HTERT RPE-1 (cell line): Measurements from ENCODE around the gene DGKA.

Experiments
- in situ Hi-C: fragments of 300-500 bp; cut with MboI; formaldehyde crosslinking; loops from 4 replicates; pipeline ENCODE4 v1.14.3; 2020; ENCODE audit warnings: low sequenced_read_pairs

DGKA gene

GRCh38 chr12:55931317-55931779 is 386 bp downstream of the DGKA start:
- in situ Hi-C loops = no loop called here

DNA sequence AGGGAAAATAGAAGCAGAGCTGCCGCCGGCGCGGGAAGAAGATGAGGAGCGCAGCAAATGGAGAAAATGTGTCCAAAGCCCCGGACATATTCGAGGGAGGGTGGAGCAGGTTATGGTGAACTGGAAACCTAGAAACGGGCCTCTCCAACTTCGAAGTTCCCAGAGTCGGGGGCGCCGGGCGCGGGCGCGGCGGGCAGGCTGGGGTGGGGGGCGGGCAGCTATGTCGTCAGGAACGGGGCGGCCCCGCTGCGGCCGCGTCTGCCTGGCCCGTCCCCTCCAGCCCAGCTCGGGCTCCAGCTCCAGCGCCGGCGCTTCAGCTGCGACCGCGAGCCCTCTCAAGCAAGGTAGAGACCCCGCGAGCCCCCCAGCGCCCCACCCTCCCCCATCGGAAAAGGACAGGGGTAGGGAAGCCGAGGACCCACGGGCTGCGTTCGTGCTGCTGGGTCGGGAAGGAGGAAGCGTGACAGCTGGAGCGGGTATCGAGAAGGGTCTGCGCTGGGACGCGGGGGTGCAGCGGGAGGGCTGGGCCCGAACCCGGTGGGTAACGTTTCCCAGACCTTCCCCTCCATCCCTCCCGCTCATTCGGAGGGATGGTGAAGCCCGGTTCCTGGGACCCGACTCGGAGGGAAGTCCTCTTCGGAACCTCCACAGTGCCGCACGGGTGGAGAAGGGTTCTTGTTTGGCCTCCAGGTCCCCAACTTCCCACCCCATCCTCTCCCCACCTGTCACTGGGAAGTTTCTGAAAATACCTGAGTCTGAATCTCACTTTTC is 1.0 kb downstream of the DGKA start:
- in situ Hi-C loops = no loop called here

DNA sequence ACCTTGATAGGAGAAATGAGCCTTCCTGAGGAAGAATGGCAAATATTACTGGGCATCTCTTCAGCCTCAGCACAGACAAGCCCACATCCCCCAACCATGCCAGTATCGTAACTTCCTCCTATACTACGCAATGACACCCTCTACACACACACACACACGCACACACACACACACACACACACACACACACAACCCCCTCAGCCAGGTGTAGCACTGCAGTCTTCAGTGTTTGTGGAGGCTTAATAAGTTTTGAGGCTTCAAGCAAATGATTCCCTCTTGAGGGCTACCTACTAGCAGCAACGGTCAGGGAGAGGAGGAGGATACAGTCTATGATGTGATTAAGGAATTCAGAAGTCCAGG is 1.6 kb downstream of the DGKA start:
- in situ Hi-C loops = no loop called here

- in situ Hi-C loops = no loop called here
These were observed 2.3 kb downstream of the DGKA start for GRCh38 chr12:55933169-55933798.

- in situ Hi-C loops = no loop called here
These were observed 3.1 kb downstream of the DGKA start for GRCh38 chr12:55933799-55934742.

- in situ Hi-C loops = no loop called here
These were observed 3.8 kb downstream of the DGKA start for GRCh38 chr12:55934773-55935172.

GRCh38 chr12:55935738-55936151 is 4.8 kb downstream of the DGKA start:
- in situ Hi-C loops = no loop called here

DNA sequence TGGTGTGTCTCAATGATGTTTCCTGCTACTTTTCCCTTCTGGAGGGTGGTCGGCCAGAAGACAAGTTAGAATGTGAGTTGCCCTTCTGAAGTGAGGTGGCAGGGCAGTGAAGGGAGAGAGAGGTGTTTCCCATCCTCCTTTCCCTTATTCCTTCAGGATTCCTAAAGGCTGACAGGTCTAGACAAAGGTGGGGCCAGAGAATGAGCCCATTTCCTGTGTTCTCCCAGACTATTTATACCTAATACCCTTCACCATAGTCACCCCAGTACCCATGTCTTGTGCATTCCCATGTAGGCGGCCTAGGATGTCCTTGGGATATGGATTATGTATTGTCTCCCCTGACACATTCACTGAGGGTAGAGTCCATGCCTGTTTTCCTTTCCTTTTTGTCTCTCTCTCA is 7.0 kb downstream of the DGKA start:
- in situ Hi-C loops = no loop called here

DNA sequence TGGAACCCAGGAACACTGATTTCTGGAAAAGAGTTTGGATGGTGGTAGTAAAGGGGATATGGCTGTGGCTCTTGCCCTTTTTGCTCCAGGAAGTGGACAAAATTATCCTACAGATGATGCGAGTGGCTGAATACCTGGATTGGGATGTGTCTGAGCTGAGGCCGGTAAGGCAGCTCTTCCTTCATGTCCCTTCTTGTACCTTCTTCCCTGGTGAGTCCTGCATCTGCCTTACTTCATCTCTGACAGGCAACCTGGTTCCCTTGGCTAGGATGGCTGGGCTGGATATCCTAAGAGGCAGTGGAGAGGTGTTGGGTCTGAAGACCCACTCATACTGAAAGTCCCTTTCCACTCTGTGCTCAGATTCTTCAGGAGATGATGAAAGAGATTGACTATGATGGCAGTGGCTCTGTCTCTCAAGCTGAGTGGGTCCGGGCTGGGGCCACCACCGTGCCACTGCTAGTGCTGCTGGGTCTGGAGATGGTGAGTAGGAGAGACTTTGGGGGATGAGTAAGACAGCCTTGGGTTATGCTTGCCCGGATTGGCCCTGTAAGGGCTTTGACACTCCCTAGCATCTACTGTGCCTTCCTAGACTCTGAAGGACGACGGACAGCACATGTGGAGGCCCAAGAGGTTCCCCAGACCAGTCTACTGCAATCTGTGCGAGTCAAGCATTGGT is 8.0 kb downstream of the DGKA start:
- in situ Hi-C loops = no loop called here

DNA sequence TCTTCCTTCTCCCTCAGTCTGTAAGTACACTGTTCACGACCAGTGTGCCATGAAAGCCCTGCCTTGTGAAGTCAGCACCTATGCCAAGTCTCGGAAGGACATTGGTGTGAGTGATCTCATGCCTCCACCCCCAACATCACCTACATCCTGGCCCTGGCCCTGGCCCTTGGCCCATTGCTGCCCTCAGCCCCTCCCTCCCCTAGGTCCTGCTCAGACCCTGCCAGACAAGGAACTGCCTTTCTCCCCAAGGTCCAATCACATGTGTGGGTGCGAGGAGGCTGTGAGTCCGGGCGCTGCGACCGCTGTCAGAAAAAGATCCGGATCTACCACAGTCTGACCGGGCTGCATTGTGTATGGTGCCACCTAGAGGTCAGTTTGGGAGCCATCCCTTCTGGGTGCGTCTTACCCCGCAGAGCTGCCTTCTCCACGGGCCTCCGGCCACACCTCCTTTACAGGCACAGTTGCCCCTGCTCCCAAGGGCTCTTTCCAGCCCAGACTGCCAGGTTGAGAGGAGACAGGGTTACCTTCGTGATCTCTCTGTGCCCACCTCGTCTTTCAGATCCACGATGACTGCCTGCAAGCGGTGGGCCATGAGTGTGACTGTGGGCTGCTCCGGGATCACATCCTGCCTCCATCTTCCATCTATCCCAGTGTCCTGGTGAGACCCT is 9.2 kb downstream of the DGKA start:
- in situ Hi-C loops = no loop called here

DNA sequence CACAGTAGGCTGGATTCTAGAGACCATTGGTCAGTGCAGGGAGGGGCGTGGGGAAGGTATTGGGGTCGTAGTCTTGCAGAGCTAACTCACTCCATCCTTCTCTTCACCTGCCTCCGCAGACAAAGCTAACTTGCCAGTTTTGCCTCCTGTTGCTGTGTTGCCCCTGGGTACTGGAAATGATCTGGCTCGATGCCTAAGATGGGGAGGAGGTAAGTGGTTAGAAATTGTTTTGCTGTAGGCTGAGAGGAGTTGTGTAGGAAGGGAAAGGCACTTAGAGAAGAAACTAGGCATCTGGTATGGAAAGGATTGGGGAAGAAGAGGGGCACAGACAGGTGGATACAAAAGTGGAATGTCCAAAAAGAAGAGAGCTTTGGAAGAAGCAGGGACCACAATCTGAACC is 11.1 kb downstream of the DGKA start:
- in situ Hi-C loops = no loop called here

DNA sequence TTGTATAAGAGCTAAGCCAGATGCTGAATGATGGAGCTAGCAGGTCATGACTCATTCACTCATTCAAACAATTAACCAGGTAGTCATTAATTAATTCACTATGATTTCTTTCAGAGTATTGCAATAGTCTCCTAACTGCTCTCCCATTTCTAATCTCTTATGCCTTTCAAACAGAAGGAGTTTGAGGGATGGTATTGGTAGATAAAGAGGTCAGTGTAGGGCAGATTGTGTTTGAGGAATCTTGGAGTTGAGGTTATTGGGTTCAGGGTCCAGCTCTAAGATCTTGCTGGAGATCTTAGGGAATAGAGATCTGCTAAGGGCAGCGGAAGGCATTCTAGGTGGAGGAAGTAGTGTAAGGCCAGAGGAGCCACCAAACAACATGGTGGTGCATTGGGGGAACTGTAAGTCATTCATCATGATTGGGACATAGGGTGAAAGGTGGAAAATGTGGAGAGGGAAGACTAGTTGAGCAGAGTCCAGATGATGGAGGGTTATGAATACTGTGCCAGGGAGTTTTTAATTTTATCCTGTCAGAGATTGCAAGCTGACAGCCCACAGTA is 11.7 kb downstream of the DGKA start:
- in situ Hi-C loops = no loop called here

- in situ Hi-C loops = no loop called here
These were observed 15.6 kb downstream of the DGKA start for GRCh38 chr12:55946553-55946952.

DNA sequence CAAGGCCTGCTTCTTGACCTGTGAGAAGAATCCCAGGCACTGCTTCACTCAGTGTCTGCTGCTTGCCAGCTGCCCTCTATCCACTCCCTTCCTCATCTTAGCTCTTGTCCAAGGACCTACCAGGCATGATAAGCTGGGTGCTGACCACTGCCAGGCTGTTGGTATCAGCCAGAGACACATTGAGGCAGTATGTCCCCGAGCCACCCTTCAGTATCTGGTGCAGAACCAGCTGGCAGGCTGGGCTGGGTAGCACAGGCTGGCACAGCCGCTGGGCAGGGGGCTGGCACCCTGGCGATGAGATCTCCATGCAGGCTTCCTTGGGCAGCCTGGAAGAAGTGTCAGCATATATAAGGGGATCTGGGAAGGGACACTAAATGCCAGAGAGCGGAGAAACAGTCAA is 24.4 kb downstream of the DGKA start:
- in situ Hi-C loops = no loop called here

GRCh38 chr12:55955800-55956508 is 25.0 kb downstream of the DGKA start:
- in situ Hi-C loops = no loop called here

DNA sequence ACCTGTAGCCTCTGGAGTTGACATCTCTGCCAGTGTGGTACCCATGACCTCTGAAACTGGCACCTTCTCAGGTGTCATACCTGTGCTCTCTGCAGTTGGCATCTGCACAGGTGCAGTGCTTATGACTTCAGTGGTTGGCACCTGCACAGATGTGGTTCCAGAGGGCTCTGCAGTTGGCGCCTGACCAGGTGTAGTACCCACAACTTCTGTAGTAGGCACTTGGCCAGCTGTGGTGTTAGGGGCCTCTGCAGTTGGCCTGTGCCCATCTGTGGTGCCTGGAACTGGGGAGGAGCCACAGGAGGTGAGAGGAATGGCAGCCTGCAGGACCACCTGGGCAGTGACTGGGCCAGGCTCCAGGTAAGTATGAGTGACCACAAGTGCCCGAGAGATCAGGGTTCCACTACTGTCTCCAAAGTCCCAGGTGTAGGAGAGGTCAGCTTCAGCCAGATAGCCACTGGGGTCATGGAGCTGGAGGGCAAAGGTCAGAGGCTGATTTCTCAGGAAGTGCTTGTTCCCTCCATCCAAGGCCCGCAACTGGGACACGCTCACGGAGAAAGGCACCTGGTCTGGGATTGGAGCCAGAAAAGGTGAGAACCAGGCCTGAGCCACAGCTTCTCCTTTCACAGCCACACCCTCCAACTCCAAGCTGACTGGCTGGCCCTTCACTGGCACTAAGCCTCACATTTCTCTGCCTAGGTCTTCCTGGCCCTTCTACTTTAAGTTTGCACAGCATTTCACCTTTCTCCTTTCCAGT is 26.3 kb downstream of the DGKA start:
- in situ Hi-C loops = no loop called here

DNA sequence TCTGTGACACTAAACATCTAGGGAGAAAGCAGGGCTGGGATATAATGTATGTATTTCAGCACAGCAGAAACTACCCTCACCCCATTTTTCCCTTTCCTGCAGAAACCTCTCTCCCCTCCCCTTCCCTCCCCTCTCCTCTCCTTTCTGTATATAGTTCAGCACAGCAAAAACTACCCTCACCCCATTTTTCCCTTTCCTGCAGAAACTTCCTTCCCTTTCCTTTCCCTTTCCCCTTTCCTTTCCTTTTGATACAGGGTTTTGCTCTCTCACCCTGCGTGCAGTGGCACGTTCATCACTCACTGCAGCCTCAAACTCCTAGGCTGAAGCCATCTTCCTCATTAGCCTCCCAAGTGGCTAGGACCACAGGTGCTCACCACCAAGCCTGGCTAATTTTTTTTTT is 32.8 kb downstream of the DGKA start:
- in situ Hi-C loops = no loop called here

DNA sequence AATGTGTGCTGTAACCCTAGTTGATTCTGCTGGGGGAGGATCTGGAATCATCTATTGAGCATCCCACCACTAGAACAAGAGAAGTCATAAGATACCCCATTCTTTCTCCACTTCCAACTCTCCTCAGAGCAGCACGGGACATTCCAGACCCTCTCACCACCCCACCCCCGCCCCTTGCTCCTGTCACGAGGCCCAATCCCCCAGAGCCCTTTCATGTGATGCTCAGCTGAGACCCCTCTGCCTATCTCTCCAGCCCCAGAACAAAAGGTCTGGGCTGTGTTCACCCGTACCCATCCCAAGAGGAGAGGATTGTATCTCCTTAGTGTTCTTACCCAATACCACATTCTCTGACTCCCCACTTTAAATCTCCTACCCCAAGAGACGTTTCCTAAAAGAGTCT is 34.3 kb downstream of the DGKA start:
- in situ Hi-C loops = no loop called here

DNA sequence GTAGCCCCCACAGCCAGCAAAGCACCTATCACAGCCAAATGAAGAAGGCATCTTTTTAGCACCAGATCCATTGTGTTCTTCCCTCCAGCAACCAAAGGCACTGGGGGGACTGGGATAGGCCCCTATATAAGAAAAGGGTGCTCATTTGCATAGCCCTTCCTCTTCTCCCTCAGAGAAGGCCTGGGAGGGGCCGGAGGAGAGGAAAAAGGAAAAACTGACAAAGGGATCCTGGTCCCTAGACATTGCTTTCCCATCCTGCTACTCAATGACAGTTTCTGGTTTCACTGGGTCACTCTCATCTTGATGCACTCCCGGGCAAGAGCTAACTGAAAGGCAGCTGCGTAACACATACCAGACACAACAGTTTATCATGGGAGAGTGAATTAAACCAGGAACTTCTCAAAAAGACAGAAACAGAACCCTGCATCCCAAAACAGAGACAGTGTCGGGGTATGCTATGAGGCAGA is 35.0 kb downstream of the DGKA start, which contains the start of gene PMEL:
Gene PMEL (minus strand): TSS at position 102 of the 467 bp plus-strand sequence. CDS start 31 bp downstream, at position 71.
- in situ Hi-C loops = no loop called here
